HEK293 (cell line): ENCODE measurements around the gene HRG.

Experiments
- CTCF ChIP-seq: fragments of 450-650 bp; formaldehyde crosslinking; IDR thresholded peaks from 2 replicates; pipeline ENCODE4 v1.5.1; 2016; ENCODE audit warnings: missing biosample characterization, missing genetic modification characterization
- KLF7 ChIP-seq: fragments of 450-650 bp; formaldehyde crosslinking; IDR thresholded peaks from 2 replicates; pipeline ENCODE4 v1.5.1; 2016; ENCODE audit warnings: missing biosample characterization, missing genetic modification characterization, borderline replicate concordance
- PBX3 ChIP-seq: sonication (generic); formaldehyde crosslinking; IDR thresholded peaks from 2 replicates; pipeline ENCODE4 v1.8.1; 2022; ENCODE audit warnings: mild to moderate bottlenecking, moderate library complexity, missing genetic modification reagents
- REST ChIP-seq: fragments of 450-650 bp; formaldehyde crosslinking; IDR thresholded peaks from 2 replicates; pipeline ENCODE4 v1.5.1; 2016; ENCODE audit warnings: missing biosample characterization, missing genetic modification characterization
- SETDB1 ChIP-seq: IDR thresholded peaks from one replicate; pipeline ENCODE4 v1.6.1; 2017; ENCODE audit warnings: mild to moderate bottlenecking, low read length, moderate library complexity, mixed read lengths; ENCODE audit not compliant: insufficient read length
- ZFP41 ChIP-seq: fragments of 450-650 bp; formaldehyde crosslinking; IDR thresholded peaks from 2 replicates; pipeline ENCODE4 v1.5.1; 2016; ENCODE audit warnings: missing biosample characterization, missing genetic modification characterization, borderline replicate concordance

GRCh38 chr3:186700267-186700666, 34.5 kb downstream of the HRG start:
- TF ChIP-seq PBX3 (CRISPR knock-in tag) (no peak), SETDB1 (no peak), KLF7 (tag by site-specific recombination) (no peak), CTCF (tag by site-specific recombination) (no peak), REST (tag by site-specific recombination) (no peak), ZFP41 (tag by site-specific recombination) (no peak)
